ENCODE data around the gene ACAA1. TPM values are rescaled to one million over a fixed set of nuclear protein-coding genes. Genes with fewer than 3 reads are reported as not detected.

Gene ACAA1
- total and polyA plus RNA-seq, 2 donors (not counting 1 experiment from before 2014, with no cell fraction given), result 98.4 to 143 TPM

DNA sequence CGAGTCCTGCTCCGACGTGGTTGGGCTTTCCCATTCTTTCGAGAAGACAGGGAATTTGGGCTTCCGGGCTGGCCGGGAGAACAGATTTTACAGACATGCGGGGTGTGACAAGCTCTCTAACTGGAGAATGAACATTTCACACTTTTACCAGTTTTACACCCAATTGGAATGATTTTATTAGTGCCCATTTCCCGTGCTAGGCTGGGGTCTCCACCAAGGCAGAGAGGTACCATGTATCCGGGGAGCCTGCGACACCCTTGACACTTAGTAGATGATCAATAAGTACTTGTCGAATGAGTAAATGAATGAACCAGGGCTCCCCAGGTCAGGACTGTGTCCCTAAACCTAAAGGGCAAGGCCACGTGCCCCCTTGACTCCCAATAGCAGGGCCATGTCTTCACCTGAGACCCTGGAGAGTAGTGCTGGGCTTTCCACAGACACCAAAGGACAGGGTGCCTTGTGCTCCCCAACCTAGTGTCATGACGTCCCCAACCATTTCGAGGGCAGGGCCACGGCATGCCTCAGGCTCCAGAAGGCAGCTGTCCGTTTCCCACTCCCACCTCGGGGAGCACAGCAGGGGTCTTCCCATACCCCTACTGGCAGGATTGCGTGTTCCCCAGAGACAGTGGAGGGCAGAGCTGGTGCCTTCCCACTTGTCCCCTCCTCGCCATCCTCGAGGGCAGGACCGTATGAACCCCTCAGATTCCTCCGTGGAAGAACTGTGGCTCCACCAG is 855 bp upstream of the ACAA1 start:
- H3K4me1 Mint-ChIP-seq, result peaks cover 66% of the 10 kb centered on the region
- peaks cover 62% of the 10 kb centered on the region for H3K79me2 ChIP-seq (ENCODE audit: control insufficient read depth, insufficient read depth, low read length)
- CTCF ChIA-PET, result interaction anchor here (0.6 to 4.9 kb wide), 8 partner anchors 14 to 880 kb away, joined by 3 to 41 read pairs (median 4); partner anchors contain the start of gene OXSR1
- TF ChIP-seq, protein P1, sequence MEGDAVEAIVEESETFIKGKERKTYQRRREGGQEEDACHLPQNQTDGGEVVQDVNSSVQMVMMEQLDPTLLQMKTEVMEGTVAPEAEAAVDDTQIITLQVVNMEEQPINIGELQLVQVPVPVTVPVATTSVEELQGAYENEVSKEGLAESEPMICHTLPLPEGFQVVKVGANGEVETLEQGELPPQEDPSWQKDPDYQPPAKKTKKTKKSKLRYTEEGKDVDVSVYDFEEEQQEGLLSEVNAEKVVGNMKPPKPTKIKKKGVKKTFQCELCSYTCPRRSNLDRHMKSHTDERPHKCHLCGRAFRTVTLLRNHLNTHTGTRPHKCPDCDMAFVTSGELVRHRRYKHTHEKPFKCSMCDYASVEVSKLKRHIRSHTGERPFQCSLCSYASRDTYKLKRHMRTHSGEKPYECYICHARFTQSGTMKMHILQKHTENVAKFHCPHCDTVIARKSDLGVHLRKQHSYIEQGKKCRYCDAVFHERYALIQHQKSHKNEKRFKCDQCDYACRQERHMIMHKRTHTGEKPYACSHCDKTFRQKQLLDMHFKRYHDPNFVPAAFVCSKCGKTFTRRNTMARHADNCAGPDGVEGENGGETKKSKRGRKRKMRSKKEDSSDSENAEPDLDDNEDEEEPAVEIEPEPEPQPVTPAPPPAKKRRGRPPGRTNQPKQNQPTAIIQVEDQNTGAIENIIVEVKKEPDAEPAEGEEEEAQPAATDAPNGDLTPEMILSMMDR (IDR thresholded peaks at IDR 0.05), result no peak
- no peak for TF ChIP-seq EZH2 (IDR thresholded peaks at IDR 0.05; ENCODE audit: borderline replicate concordance, insufficient read depth, low read depth, low read length, poor library complexity, severe bottlenecking)
- WGBS (ENCODE audit: insufficient coverage), result 18% methylated on average over 22 of the region's 22 CpGs
- POLR2A ChIA-PET, result interaction anchor here (1.1 to 4.1 kb wide), 2 partner anchors 27 to 99 kb away, joined by 4 to 75 read pairs; partner anchors contain the start of genes DLEC1 and OXSR1
- peaks cover 6 to 36% of the 10 kb centered on the region in 2 experiments for H3K36me3 ChIP-seq (replicated peaks in 1 of 2; ENCODE audit: control extremely low read depth in 1 of 2, control insufficient read depth in 1 of 2, extremely low read depth in 1 of 2, insufficient read depth in 2 of 2, low read length in 1 of 2)
- peak; percentile 63 for DNase-seq
- no peaks in the 10 kb centered on the region for H3K9me3 ChIP-seq (ENCODE audit: control extremely low read depth in 1 of 3, control insufficient read depth in 2 of 3, insufficient read depth in 1 of 3, low read length in 2 of 3)
- H3K9me3 Mint-ChIP-seq (ENCODE audit: insufficient read depth), result no peaks in the 10 kb centered on the region
- H4K20me1 ChIP-seq (ENCODE audit: control insufficient read depth, insufficient read depth, low read length, poor library complexity, severe bottlenecking), result peaks cover 20% of the 10 kb centered on the region
- H3K4me2 ChIP-seq (replicated peaks; ENCODE audit: low read depth, low read length, poor library complexity, severe bottlenecking), result peak overlapping the region; percentile 88
- peak overlapping the region; percentile 85 to 87 for H3K27ac ChIP-seq (ENCODE audit: low read length in 2 of 2)
- H3K27ac Mint-ChIP-seq, result peak overlapping the region; percentile 94
- intact Hi-C loops (cut with micrococcal nuclease), result loop anchor here (1.0 to 10.0 kb wide), 7 partner anchors 15 to 1270 kb away; partner anchors contain the start of genes DLEC1, GORASP1, OXSR1 and RPSA
- no peak for ATAC-seq (ENCODE audit: low read depth)
- no peaks in the 10 kb centered on the region for H3K27me3 ChIP-seq (replicated peaks in 1 of 4; ENCODE audit: control extremely low read depth in 1 of 4, control insufficient read depth in 3 of 4, insufficient read depth in 4 of 4, low read length in 3 of 4)
- peaks cover 39 to 52% of the 10 kb centered on the region in 2 donors for H3K4me1 ChIP-seq (ENCODE audit: control insufficient read depth in 2 of 2, insufficient read depth in 2 of 2, low read length in 2 of 2)
- peak overlapping the region; percentile 99 for H2AFZ ChIP-seq (ENCODE audit: insufficient read depth, low read depth, low read length, poor library complexity, severe bottlenecking)
- H3K4me3 ChIP-seq (ENCODE audit: control extremely low read depth in 1 of 5, extremely low read depth in 1 of 5, insufficient read depth in 1 of 5, low read depth in 2 of 5, low read length in 4 of 5), result peak overlapping the region; percentile 84 to 98 (median 92)
- no peaks in the 10 kb centered on the region for H3K27me3 Mint-ChIP-seq
- H3K4me3 Mint-ChIP-seq, result peak overlapping the region; percentile 92
- H3K9ac ChIP-seq (ENCODE audit: low read length), result peak overlapping the region; percentile 95

All from B cell (primary cell).